ENCODE measurements around the gene ASCL5. TPM values are rescaled to one million over a fixed set of nuclear protein-coding genes. Genes with fewer than 3 reads are reported as not detected.

ASCL5 gene
- total RNA-seq, 2 donors from 2014 or later = 1.2 to 1.8 TPM

DNA sequence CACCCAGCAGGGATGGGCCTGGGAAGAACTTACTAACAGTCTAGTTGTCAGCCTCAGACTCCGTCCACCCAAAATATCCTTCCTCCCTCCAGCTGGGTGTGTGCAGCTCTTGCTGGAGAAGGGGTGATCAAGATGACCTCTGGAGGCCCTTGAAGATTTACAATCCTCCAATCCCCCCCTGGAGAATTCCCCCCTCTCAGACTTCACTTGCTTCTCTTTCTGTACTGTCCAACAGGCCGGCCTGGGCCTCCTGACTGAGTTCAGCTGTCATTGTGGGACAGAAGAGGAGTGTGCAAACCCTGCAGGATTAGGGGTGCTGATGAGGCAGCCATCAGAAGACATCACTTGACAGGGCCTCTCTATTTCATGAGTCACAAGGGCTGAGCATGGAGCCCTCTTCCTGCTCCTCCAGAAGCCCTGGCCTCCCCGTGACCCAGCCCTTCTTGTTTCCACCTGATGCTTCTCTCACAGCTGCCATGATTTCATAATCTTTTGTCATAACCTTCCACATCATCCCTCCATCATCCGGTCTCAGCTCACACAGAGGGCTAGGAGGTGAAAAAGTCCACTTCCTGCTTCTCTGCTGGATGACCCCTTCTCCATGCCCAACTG is 46.1 kb upstream of the ASCL5 start:
- no peaks in the 10 kb centered on the region for H3K27me3 ChIP-seq (ENCODE audit: control insufficient read depth, insufficient read depth, low read length, poor library complexity, severe bottlenecking)
- H3K27ac ChIP-seq (ENCODE audit: low read depth, low read length) = no peak overlapping the region
- H3K9me3 ChIP-seq (ENCODE audit: control insufficient read depth, low read length) = no peaks in the 10 kb centered on the region
- H3K27ac Mint-ChIP-seq = no peak overlapping the region
- 89 to 100% methylated on average over 1 to 4 of the region's 4 CpGs for WGBS, 2 experiments (ENCODE audit: insufficient coverage in 1 of 2, insufficient read length in 1 of 2)
- DNase-seq = no peak
- no peaks in the 10 kb centered on the region for H3K36me3 Mint-ChIP-seq (ENCODE audit: low read depth)
- no peak overlapping the region for H3K9ac ChIP-seq (ENCODE audit: extremely low read depth, low read length, poor library complexity, severe bottlenecking)
- no peak overlapping the region for H3K4me3 ChIP-seq (ENCODE audit: low read length)
- peaks cover 54% of the 10 kb centered on the region for H3K4me1 Mint-ChIP-seq
- no peaks in the 10 kb centered on the region for H3K9me3 Mint-ChIP-seq
- H3K4me3 Mint-ChIP-seq = no peak overlapping the region
- H3K27me3 Mint-ChIP-seq (ENCODE audit: insufficient read depth) = no peaks in the 10 kb centered on the region
- TF ChIP-seq, protein P1, sequence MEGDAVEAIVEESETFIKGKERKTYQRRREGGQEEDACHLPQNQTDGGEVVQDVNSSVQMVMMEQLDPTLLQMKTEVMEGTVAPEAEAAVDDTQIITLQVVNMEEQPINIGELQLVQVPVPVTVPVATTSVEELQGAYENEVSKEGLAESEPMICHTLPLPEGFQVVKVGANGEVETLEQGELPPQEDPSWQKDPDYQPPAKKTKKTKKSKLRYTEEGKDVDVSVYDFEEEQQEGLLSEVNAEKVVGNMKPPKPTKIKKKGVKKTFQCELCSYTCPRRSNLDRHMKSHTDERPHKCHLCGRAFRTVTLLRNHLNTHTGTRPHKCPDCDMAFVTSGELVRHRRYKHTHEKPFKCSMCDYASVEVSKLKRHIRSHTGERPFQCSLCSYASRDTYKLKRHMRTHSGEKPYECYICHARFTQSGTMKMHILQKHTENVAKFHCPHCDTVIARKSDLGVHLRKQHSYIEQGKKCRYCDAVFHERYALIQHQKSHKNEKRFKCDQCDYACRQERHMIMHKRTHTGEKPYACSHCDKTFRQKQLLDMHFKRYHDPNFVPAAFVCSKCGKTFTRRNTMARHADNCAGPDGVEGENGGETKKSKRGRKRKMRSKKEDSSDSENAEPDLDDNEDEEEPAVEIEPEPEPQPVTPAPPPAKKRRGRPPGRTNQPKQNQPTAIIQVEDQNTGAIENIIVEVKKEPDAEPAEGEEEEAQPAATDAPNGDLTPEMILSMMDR (conservative IDR thresholded peaks at IDR 0.05) = no peak
- no peaks in the 10 kb centered on the region for H3K36me3 ChIP-seq (ENCODE audit: control insufficient read depth, insufficient read depth, low read length)
- peaks cover 16% of the 10 kb centered on the region for H3K4me1 ChIP-seq (ENCODE audit: control insufficient read depth, insufficient read depth, low read length)

DNA sequence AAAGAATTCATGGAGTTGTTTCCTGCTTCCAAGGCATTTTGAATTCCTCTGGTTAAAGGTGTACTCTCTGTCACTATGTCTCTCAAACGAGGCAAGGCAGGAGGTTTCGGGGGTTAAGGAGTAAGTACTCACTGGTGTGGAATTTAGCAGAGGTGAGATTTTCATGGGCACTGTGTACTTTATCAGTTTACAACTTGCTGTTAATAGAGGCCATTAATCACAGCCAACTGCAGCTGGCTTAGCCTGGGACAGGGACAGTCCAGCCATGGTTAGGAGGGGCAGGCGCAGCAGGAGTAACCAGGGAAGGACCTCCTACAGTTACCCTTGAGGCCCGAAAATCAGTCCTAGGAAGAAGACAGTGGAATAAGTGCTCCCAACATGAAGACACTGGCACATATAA is 45.3 kb upstream of the ASCL5 start:
- Histone ChIP-seq H3K4me3 (ENCODE audit: low read length) (no peak overlapping the region), H3K9ac (ENCODE audit: extremely low read depth, low read length, poor library complexity, severe bottlenecking) (no peak overlapping the region), H3K4me1 (ENCODE audit: control insufficient read depth, insufficient read depth, low read length) (peaks cover 16% of the 10 kb centered on the region), H3K36me3 (ENCODE audit: control insufficient read depth, insufficient read depth, low read length) (no peaks in the 10 kb centered on the region), H3K27ac (ENCODE audit: low read depth, low read length) (no peak overlapping the region), H3K9me3 (ENCODE audit: control insufficient read depth, low read length) (no peaks in the 10 kb centered on the region), H3K27me3 (ENCODE audit: control insufficient read depth, insufficient read depth, low read length, poor library complexity, severe bottlenecking) (no peaks in the 10 kb centered on the region)
- TF ChIP-seq, protein P1 (conservative IDR thresholded peaks at IDR 0.05) = no peak
- H3K27ac Mint-ChIP-seq = peak overlapping the region; percentile 95
- no peaks in the 10 kb centered on the region for H3K36me3 Mint-ChIP-seq (ENCODE audit: low read depth)
- no peak for DNase-seq
- H3K4me1 Mint-ChIP-seq = peaks cover 51% of the 10 kb centered on the region
- 83 to 96% methylated on average over 4 of the region's 4 CpGs for WGBS, 2 experiments (ENCODE audit: insufficient coverage in 1 of 2, insufficient read length in 1 of 2)
- H3K4me3 Mint-ChIP-seq = peak overlapping the region; percentile 69
- no peaks in the 10 kb centered on the region for H3K9me3 Mint-ChIP-seq
- H3K27me3 Mint-ChIP-seq (ENCODE audit: insufficient read depth) = no peaks in the 10 kb centered on the region

DNA sequence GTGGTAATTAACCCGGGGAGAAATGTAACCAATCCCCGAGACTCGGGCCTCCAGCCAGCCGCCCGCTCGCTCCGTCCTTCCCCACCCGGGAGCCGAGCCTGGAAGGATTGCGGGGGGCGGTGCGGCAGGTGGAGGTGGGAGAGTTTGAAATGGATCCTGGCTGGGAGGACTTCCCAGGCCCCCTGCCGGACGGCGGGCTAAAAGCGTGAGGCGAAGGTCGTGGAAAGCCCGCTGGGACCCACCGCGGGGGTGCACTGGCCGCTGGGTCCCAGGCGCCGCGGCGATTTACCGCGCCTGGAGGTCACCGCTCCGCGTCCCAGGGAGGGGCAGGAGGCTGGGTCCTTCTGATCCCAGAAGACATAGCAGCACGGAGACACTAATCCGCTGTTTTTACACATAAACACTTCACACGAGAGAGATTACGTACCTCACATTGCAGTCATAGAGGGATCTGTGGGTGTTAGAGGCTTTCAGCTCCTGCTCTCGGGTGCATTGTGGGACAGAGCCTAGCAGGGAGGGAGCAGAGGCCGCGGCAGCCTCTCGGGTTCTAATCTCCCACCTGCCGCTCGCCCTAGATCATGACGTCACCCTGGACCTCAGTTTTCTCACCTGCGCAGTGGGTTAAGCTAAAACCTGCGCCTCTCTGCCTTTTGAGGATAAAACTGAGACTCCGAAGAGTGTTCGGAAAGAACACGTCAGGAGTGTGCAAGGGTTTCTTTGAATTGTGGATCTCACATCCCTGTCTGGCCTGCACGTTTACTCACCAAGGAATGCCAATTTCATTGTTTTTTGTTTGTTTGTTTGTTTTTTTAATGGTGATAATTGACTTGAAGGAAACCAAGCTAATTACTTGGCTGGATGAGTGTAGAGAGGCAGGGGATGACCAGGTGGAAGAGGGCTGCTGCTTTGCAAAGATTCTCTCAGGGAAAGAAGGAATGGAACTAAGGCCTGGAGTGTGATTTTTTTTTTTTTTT is 44.4 kb upstream of the ASCL5 start:
- Mint-ChIP-seq H3K4me1 (peaks cover 45% of the 10 kb centered on the region), H3K36me3 (ENCODE audit: low read depth) (peaks cover 4% of the 10 kb centered on the region), H3K4me3 (peak overlapping the region; percentile 69), H3K27me3 (ENCODE audit: insufficient read depth) (no peaks in the 10 kb centered on the region), H3K9me3 (no peaks in the 10 kb centered on the region), H3K27ac (peak overlapping the region; percentile 95)
- Histone ChIP-seq H3K9ac (ENCODE audit: extremely low read depth, low read length, poor library complexity, severe bottlenecking) (peak overlapping the region; percentile 79), H3K4me1 (ENCODE audit: control insufficient read depth, insufficient read depth, low read length) (peaks cover 7% of the 10 kb centered on the region), H3K9me3 (ENCODE audit: control insufficient read depth, low read length) (no peaks in the 10 kb centered on the region), H3K27ac (ENCODE audit: low read depth, low read length) (peak overlapping the region; percentile 79), H3K4me3 (ENCODE audit: low read length) (peak overlapping the region; percentile 81), H3K27me3 (ENCODE audit: control insufficient read depth, insufficient read depth, low read length, poor library complexity, severe bottlenecking) (no peaks in the 10 kb centered on the region), H3K36me3 (ENCODE audit: control insufficient read depth, insufficient read depth, low read length) (no peaks in the 10 kb centered on the region)
- DNase-seq = peak; percentile 88
- 9 to 22% methylated on average over 21 to 48 of the region's 48 CpGs for WGBS, 2 experiments (ENCODE audit: insufficient coverage in 1 of 2, insufficient read length in 1 of 2)
- TF ChIP-seq, protein P1 (conservative IDR thresholded peaks at IDR 0.05) = peak; percentile 79
